Thoracic aorta (tissue), 2 donors: ENCODE measurements around the gene GALNT4. TPM values are rescaled to one million over a fixed set of nuclear protein-coding genes. Genes with fewer than 3 reads are reported as not detected.

Source experiments
- ATAC-seq: fragments of 150-250 bp; one replicate; pipeline ENCODE4 v1.8.0; 2017; ENCODE audit warnings: low read depth; ENCODE audit not compliant: insufficient number of reproducible peaks, low FRiP score
- DNase-seq: peaks from one replicate; pipeline ENCODE4 v3.0.0-alpha.2; 2020; ENCODE audit warnings: low spot score
- H3K27ac ChIP-seq, 2 donors: fragments of 200-600 bp; sonication (generic); 1 replicate in 1 of 2; 2 replicates in 1 of 2; pipeline ENCODE4 v1.5.1; 2016; ENCODE audit warnings: mild to moderate bottlenecking in 2 of 2, moderate library complexity in 2 of 2
- H3K27me3 ChIP-seq: fragments of 200-600 bp; sonication (generic); replicated peaks from 2 replicates; pipeline ENCODE4 v1.6.0; 2016; ENCODE audit warnings: mild to moderate bottlenecking; ENCODE audit not compliant: insufficient read depth
- H3K36me3 ChIP-seq: fragments of 200-600 bp; sonication (generic); one replicate; pipeline ENCODE4 v1.5.1; 2016
- H3K4me1 ChIP-seq, 2 donors: fragments of 200-600 bp; sonication (generic); 1 replicate in 1 of 2; 2 replicates in 1 of 2; pipeline versions ENCODE4 v1.5.1 to v1.6.0; 2016; ENCODE audit warnings: low read depth in 2 of 2, mild to moderate bottlenecking in 1 of 2; ENCODE audit not compliant: control insufficient read depth in 1 of 2
- H3K4me3 ChIP-seq: fragments of 200-600 bp; sonication (generic); 2 replicates; pipeline ENCODE4 v1.5.1; 2016; ENCODE audit warnings: mild to moderate bottlenecking
- H3K9me3 ChIP-seq: fragments of 200-600 bp; sonication (generic); 2 replicates; pipeline ENCODE4 v1.5.1; 2016
- total RNA-seq, 2 donors: library from RNA; depleted of rRNA; stranded (reverse); fragments of >200 nt; gene quantifications; one replicate each; pipeline versions ENCODE4 v1.1.0 to v1.2.3, GENCODE V29; 2016
- TF ChIP-seq, protein P1 (sequence below): fragments of 200-600 bp; sonication (generic); IDR thresholded peaks from one replicate; pipeline ENCODE4 v1.5.1; 2019; ENCODE audit warnings: antibody characterized with exemption

Gene GALNT4
- total RNA-seq, 2 donors from 2014 or later, result 6.9 to 14.3 TPM

DNA sequence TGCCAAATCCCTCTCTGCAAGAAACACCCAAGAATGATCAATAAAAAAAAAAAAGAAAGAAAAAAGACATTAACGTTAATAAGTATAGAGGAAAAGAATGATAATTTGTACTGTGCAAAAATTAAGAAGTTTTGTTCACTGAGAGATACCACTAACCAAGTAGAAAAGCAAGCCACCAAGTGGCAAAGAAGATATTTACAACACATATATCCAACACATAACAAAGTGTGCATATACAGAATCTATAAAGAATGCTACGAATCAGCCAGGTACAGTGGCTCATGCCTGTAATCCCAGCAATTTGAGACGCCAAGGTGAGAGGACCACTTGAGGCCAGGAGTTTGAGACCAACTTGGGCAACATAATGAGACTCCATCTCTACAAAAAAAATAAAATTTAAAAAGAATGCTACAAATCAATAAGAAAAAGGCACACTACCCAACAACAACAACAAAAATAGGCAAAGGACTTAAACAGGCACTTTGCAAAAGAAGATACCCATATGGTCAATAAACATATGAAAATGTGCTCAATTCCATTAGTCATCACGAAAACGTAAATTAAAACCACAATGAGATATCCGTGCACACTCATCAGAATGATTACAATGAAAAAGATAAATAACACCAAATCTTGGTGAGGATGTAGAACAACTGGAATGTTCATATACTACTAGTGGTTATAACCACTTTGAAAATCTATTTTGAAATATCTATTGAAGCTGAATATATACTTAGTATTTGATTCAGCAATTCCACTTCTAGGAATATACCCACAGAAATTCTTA is 19.8 kb downstream of the GALNT4 start:
- Histone ChIP-seq H3K4me1 (peaks cover 2 to 8% of the 10 kb centered on the region in 2 donors), H3K27me3 (no peaks in the 10 kb centered on the region), H3K36me3 (no peaks in the 10 kb centered on the region), H3K27ac (no peak overlapping the region), H3K9me3 (no peaks in the 10 kb centered on the region), H3K4me3 (no peak overlapping the region)
- ATAC-seq (no peak), DNase-seq (no peak)
- TF ChIP-seq, protein P1, sequence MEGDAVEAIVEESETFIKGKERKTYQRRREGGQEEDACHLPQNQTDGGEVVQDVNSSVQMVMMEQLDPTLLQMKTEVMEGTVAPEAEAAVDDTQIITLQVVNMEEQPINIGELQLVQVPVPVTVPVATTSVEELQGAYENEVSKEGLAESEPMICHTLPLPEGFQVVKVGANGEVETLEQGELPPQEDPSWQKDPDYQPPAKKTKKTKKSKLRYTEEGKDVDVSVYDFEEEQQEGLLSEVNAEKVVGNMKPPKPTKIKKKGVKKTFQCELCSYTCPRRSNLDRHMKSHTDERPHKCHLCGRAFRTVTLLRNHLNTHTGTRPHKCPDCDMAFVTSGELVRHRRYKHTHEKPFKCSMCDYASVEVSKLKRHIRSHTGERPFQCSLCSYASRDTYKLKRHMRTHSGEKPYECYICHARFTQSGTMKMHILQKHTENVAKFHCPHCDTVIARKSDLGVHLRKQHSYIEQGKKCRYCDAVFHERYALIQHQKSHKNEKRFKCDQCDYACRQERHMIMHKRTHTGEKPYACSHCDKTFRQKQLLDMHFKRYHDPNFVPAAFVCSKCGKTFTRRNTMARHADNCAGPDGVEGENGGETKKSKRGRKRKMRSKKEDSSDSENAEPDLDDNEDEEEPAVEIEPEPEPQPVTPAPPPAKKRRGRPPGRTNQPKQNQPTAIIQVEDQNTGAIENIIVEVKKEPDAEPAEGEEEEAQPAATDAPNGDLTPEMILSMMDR, result no peak

DNA sequence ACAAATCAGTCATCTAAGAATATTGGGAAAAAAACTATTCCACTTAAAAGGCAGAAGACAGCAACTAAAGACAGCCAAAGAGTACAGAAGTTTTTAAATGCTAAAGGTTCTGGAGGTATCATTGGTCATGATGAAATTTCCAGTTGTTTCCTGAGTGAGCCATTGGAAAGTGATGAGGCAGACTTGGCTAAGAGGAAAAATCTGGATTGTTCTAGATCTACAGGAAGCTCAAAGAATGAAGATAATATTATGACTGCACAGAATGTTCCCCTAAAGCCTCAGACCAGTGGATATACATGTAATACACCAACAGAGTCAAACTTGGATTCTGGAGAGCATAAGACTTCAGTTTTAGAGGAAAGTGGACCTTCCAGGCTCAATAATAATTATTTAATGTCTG is 22.8 kb downstream of the GALNT4 start:
- no peak for ATAC-seq
- TF ChIP-seq, protein P1, result no peak
- DNase-seq, result no peak

DNA sequence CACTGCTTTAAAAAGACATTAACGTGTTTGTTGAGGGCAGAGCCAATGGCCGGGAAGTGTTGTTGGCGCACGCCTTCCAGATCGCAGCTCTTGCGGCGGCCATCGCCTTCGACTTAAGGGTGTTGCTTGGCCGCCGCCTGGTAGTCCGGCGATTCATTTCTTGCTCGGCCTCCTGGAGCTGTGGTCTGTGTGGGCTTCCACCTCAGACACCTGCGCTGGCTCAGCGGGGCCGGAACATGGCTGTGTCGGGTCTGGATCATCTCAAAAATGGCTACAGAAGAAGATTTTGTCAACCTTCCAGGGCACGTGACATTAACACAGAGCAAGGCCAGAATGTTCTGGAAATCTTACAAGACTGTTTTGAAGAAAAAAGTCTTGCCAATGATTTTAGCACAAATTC is 24.7 kb downstream of the GALNT4 start:
- TF ChIP-seq, protein P1, result no peak
- Histone ChIP-seq H3K27ac (peak overlapping the region in 1 of 2 donors; percentile 19), H3K27me3 (no peaks in the 10 kb centered on the region), H3K4me1 (peaks cover 0 to 35% of the 10 kb centered on the region in 2 donors), H3K36me3 (no peaks in the 10 kb centered on the region), H3K9me3 (no peaks in the 10 kb centered on the region), H3K4me3 (no peak overlapping the region)
- DNase-seq, result no peak
- ATAC-seq, result no peak

More for the DNA sequence above, 22.8 kb downstream of the GALNT4 start:
- Histone ChIP-seq H3K4me1 (peaks cover 0 to 27% of the 10 kb centered on the region in 2 donors), H3K36me3 (no peaks in the 10 kb centered on the region), H3K9me3 (no peaks in the 10 kb centered on the region), H3K27ac (no peak overlapping the region), H3K4me3 (no peak overlapping the region), H3K27me3 (no peaks in the 10 kb centered on the region)

DNA sequence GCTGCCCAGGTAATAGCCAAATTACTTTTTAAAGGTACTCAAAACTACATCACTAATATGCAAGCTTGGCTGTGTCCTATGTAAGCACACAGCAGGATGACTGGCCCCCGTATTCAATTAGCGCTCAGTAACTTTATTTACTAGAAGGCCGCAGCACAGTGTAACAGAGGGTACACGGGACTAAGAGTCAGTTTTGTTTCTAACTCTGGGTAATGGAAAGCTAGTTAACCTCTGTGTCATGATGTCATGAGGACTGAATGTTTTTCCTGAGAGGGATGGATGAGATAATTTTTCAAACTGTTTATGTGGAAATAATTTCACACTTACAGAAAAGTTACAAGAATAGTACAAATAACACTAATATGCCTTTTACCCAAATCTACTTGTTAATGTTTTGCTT is 27.1 kb downstream of the GALNT4 start:
- peak overlapping the region; percentile 3 for H3K4me3 ChIP-seq
- peak; percentile 64 for ATAC-seq
- H3K4me1 ChIP-seq, result peaks cover 0 to 35% of the 10 kb centered on the region in 2 donors
- H3K27ac ChIP-seq, result peak overlapping the region; percentile 63 to 67
- no peak for DNase-seq
- TF ChIP-seq, protein P1, result no peak
- H3K36me3 ChIP-seq, result no peaks in the 10 kb centered on the region
- no peaks in the 10 kb centered on the region for H3K9me3 ChIP-seq
- no peaks in the 10 kb centered on the region for H3K27me3 ChIP-seq

DNA sequence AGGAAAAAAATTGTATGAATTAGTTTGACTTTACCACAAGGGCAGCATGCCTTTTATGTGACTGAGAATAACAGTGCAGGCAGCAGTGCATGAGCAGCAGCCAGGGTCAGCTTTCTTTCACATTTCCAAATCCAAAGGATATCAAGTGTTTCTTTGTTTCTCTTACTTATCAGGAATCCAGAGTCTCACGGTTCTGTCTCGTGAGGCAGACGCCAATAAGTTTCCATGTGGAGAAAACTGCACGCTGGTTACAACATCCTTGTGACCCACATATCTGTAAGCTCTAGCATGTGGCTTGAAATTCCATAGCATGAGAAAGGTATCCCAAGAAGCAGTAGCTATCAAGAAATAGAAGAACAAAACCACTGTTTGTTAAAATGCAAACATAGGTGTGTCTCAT is 27.6 kb downstream of the GALNT4 start:
- H3K27ac ChIP-seq, result peak overlapping the region; percentile 63 to 67
- ATAC-seq (no peak), DNase-seq (no peak)
- TF ChIP-seq, protein P1, result no peak
- peaks cover 0 to 35% of the 10 kb centered on the region in 2 donors for H3K4me1 ChIP-seq
- no peaks in the 10 kb centered on the region for H3K27me3 ChIP-seq
- H3K36me3 ChIP-seq, result no peaks in the 10 kb centered on the region
- H3K9me3 ChIP-seq, result no peaks in the 10 kb centered on the region
- peak overlapping the region; percentile 3 for H3K4me3 ChIP-seq
